Stimulated activated memory B cell treated with anti-CD40 and anti-IgM and Interleukin-4, amounts not matched to agents 10 μg/mL and 1 μg/mL and 100 μg/mL, for 72 hours (primary cell): ENCODE data around the gene SOX18.
"Not testable (repeated sequence)": the region's sequence is repeated elsewhere in the genome, so short reads cannot be mapped to it uniquely, and the experiment has no call there.

Experiments
- ATAC-seq: fragments of 150-1000 bp; cut with Tn5 transposase; 2 replicates; pipeline ENCODE4 v1.10.0; 2021
- H3K27ac Mint-ChIP-seq: one replicate; pipeline ENCODE4 v1.8.0; 2022; ENCODE audit warnings: mild to moderate bottlenecking, mixed read lengths
- H3K27me3 Mint-ChIP-seq: one replicate; pipeline ENCODE4 v1.8.0; 2022; ENCODE audit warnings: mixed read lengths
- H3K36me3 Mint-ChIP-seq: one replicate; pipeline ENCODE4 v1.8.0; 2022; ENCODE audit warnings: mixed read lengths
- H3K4me1 Mint-ChIP-seq: one replicate; pipeline ENCODE4 v1.8.0; 2022; ENCODE audit warnings: mixed read lengths
- H3K4me3 Mint-ChIP-seq: one replicate; pipeline ENCODE4 v1.8.0; 2022; ENCODE audit warnings: mild to moderate bottlenecking, moderate library complexity, mixed read lengths
- H3K9me3 Mint-ChIP-seq: one replicate; pipeline ENCODE4 v1.8.0; 2022; ENCODE audit warnings: mixed read lengths

The SOX18 gene

DNA sequence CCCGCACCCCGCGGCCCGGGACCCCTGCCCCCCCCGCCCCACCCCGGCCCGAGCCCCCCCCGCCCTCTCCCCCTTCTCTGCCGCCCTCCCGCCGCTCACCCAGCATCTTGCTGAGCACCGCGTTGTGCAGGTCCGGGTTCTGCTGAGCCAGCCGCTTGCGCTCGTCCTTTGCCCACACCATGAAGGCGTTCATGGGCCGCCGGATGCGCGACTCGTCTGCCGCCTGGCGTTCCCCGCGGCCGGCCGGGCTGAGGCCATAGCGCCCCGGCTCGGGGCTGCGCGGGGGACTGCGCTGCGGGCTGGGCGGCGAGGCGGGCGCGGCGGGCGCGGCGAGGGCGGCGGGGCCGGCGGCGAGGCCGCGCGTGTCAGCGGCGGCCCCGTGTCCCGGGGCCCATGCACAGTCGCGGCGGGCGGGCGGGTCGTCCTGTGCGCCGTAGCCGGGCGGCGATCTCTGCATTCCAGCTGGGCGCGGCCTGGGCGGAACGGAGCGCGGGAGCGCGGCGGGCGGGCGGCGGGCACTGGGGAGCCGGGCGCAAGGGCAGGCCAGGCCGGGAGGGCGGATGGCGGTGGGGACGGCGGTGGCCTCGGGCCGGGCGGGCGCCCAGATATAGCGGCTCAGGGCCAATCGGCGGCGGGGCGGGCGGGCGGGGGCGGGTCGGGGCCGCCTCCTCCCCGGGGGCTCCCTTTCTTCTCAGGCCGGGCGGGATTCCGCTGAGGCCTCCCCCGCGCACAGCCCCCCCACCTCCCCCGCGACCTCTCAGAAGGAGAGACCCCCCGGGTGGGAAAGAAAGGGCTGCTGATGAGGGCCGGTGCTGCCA is at the start of gene SOX18:
SOX18 (minus strand) TSS at position 580 of the 818 bp plus-strand sequence; CDS start at position 457, 123 bp downstream.
- H3K4me3 Mint-ChIP-seq = peak within 1 kb of the TSS; percentile 66
- H3K9me3 Mint-ChIP-seq = no peaks in the 10 kb centered on the region
- H3K27me3 Mint-ChIP-seq = peaks cover 83% of the 10 kb centered on the region
- ATAC-seq = peak; percentile 32
- peaks cover 14% of the 10 kb centered on the region for H3K4me1 Mint-ChIP-seq
- H3K27ac Mint-ChIP-seq = no peak within 1 kb of the TSS
- no peaks in the 10 kb centered on the region for H3K36me3 Mint-ChIP-seq

GRCh38 chr20:64098471-64099013 is 49.1 kb upstream of the SOX18 start:
- Mint-ChIP-seq H3K27me3 (no peaks in the 10 kb centered on the region), H3K36me3 (peaks cover 15% of the 10 kb centered on the region), H3K4me3 (no peak overlapping the region), H3K9me3 (peaks cover 6% of the 10 kb centered on the region), H3K4me1 (peaks cover 63% of the 10 kb centered on the region), H3K27ac (no peak overlapping the region)
- ATAC-seq = no peak

DNA sequence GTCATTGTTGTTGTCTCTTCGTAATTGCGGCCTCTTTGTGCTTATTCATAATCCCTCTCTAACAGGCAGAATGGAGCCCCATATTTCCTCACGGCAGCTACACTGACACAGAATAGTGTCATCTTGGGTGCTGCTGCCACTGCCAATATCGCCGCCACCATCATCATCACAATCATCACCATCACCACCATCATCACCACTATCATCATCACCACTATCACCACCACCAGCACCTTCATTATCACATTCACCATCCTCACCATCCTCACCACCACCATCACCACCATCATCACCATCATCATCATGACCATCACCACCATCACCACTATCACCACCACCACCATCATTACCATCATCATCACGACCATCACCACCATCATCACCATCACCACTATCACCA is 47.1 kb upstream of the SOX18 start:
- H3K36me3 Mint-ChIP-seq = peaks cover 15% of the 10 kb centered on the region
- no peak overlapping the region for H3K27ac Mint-ChIP-seq
- H3K4me1 Mint-ChIP-seq = peaks cover 66% of the 10 kb centered on the region
- no peaks in the 10 kb centered on the region for H3K27me3 Mint-ChIP-seq
- no peak overlapping the region for H3K4me3 Mint-ChIP-seq
- H3K9me3 Mint-ChIP-seq = peaks cover 6% of the 10 kb centered on the region
- ATAC-seq = no peak

GRCh38 chr20:64095927-64096326 is 46.5 kb upstream of the SOX18 start:
- Mint-ChIP-seq H3K4me3 (no peak overlapping the region), H3K9me3 (peaks cover 6% of the 10 kb centered on the region), H3K36me3 (peaks cover 15% of the 10 kb centered on the region), H3K27ac (peak overlapping the region; percentile 9), H3K4me1 (peaks cover 62% of the 10 kb centered on the region), H3K27me3 (no peaks in the 10 kb centered on the region)
- ATAC-seq = no peak

DNA sequence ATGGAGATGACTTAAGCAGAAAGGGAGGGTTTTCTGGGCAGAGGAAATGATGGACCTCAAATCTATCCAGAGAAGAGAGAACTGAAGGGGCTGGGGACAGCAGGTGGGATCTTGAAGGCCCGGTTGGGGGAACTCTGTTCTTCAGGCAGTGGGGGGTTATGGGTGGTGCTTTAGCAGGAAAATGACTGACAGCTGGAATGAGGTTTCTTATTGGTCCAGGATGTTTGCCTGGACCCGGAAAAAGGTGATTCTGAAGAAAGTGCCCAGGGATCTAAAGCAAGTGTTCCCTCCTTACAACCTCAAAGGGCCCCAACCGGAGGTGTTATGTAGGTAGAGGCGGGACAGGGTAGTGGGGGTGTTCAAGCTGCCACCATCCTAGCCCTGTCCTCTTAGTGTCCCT is 46.0 kb upstream of the SOX18 start:
- H3K27me3 Mint-ChIP-seq = no peaks in the 10 kb centered on the region
- ATAC-seq = no peak
- H3K36me3 Mint-ChIP-seq = peaks cover 15% of the 10 kb centered on the region
- H3K4me3 Mint-ChIP-seq = no peak overlapping the region
- H3K9me3 Mint-ChIP-seq = peaks cover 6% of the 10 kb centered on the region
- peak overlapping the region; percentile 9 for H3K27ac Mint-ChIP-seq
- H3K4me1 Mint-ChIP-seq = peaks cover 57% of the 10 kb centered on the region

DNA sequence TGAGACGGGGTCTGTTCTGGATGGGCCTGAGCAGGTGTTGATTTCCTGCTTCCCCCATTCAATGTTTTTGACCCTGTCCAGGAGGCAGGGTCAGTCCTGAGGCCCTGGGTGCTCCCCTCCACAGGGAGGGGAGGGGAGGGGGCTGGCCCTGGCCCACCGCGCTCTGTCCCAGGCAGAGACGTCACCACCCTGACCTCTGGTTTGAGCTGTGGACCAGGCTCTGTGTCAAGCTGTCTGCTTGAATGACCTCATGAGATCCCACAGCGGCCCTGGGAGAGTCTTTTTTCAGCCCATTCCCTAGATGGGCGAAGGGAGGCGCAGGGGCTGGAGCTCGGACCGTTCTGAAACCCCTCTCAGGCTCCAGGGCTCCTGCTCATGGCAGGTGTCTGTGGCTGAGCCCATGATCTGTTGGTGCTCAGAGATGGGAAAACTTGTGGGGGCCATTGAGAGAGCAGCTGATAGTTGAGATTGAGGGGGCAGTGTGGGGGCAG is 43.6 kb upstream of the SOX18 start:
- Mint-ChIP-seq H3K36me3 (peaks cover 11% of the 10 kb centered on the region), H3K4me3 (no peak overlapping the region), H3K27me3 (no peaks in the 10 kb centered on the region), H3K27ac (peak overlapping the region; percentile 72), H3K9me3 (peaks cover 6% of the 10 kb centered on the region), H3K4me1 (peaks cover 49% of the 10 kb centered on the region)
- no peak for ATAC-seq

- peaks cover 9% of the 10 kb centered on the region for H3K36me3 Mint-ChIP-seq
- H3K27ac Mint-ChIP-seq = no peak overlapping the region
- H3K9me3 Mint-ChIP-seq = peaks cover 9% of the 10 kb centered on the region
- H3K4me1 Mint-ChIP-seq = peaks cover 49% of the 10 kb centered on the region
- H3K27me3 Mint-ChIP-seq = no peaks in the 10 kb centered on the region
- H3K4me3 Mint-ChIP-seq = no peak overlapping the region
- peak; percentile 28 for ATAC-seq
Measured at GRCh38 chr20:64092258-64093012, 43.0 kb upstream of the SOX18 start.

DNA sequence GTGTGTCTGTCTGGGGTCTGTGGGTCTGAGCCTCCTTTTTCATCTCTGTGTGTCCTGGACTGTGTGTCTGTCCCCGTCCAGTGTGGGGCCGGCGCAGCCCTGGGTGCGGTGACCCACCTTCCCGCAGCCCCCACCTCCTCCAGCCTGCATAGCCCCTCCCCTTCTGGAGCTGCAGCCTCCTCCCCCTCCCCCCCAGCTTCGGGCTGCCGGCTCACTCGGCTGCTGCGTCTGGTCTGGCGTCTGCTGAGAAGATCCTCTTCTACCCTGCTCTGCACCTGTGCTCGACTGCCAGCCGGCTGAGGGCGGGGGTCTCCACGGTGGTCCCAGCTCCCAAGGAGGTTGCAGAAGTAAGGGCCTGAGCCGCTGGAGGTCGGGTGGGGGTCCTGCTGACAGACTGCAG is 42.3 kb upstream of the SOX18 start:
- Mint-ChIP-seq H3K4me1 (peaks cover 45% of the 10 kb centered on the region), H3K27ac (no peak overlapping the region), H3K27me3 (no peaks in the 10 kb centered on the region), H3K4me3 (no peak overlapping the region), H3K36me3 (peaks cover 6% of the 10 kb centered on the region), H3K9me3 (peaks cover 7% of the 10 kb centered on the region)
- peak; percentile 20 for ATAC-seq

GRCh38 chr20:64091340-64091739 is 41.9 kb upstream of the SOX18 start:
- no peak for ATAC-seq
- H3K27ac Mint-ChIP-seq = no peak overlapping the region
- no peak overlapping the region for H3K4me3 Mint-ChIP-seq
- H3K36me3 Mint-ChIP-seq = peaks cover 1% of the 10 kb centered on the region
- no peaks in the 10 kb centered on the region for H3K27me3 Mint-ChIP-seq
- H3K9me3 Mint-ChIP-seq = peaks cover 6% of the 10 kb centered on the region
- H3K4me1 Mint-ChIP-seq = peaks cover 40% of the 10 kb centered on the region

- Mint-ChIP-seq H3K4me1 (peaks cover 29% of the 10 kb centered on the region), H3K36me3 (no peaks in the 10 kb centered on the region), H3K27me3 (no peaks in the 10 kb centered on the region), H3K4me3 (no peak overlapping the region), H3K9me3 (peaks cover 6% of the 10 kb centered on the region), H3K27ac (no peak overlapping the region)
- no peak for ATAC-seq
Measured at GRCh38 chr20:64090165-64090564, 40.7 kb upstream of the SOX18 start.

- not testable (repeated sequence) for H3K36me3 Mint-ChIP-seq, H3K9me3 Mint-ChIP-seq
Measured at GRCh38 chr20:64088586-64088985, 39.1 kb upstream of the SOX18 start.

GRCh38 chr20:64087226-64087825 is 37.9 kb upstream of the SOX18 start:
- ATAC-seq, H3K9me3 Mint-ChIP-seq, H3K27ac Mint-ChIP-seq, H3K36me3 Mint-ChIP-seq, H3K4me3 Mint-ChIP-seq: not testable (repeated sequence)
- Mint-ChIP-seq H3K4me1 (peaks cover 36% of the 10 kb centered on the region), H3K27me3 (peaks cover 10% of the 10 kb centered on the region)

More at GRCh38 chr20:64088586-64088985, 39.1 kb upstream of the SOX18 start:
- peaks cover 36% of the 10 kb centered on the region for H3K4me1 Mint-ChIP-seq
- not testable (repeated sequence) for ATAC-seq, H3K27ac Mint-ChIP-seq, H3K4me3 Mint-ChIP-seq
- peaks cover 10% of the 10 kb centered on the region for H3K27me3 Mint-ChIP-seq

DNA sequence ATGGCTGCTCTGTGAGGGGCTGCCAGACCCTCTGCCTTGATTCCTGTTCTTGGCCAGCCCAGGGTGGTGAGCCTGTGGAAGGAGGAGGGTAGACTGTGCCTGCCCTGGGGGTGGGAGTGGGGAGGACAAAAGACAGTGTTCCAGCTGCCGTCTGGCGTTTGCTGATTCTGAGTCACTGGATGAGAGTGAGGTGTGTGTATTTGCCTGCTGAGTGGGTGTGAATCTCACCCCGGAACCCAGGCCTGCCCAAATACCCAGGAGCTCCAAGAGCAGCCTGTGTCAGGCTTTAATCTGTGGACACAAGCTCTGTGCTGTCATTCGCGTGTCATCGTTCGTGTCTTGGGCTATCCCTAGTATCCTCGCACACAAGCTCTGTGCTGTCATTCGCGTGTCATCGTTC is 37.4 kb upstream of the SOX18 start:
- no peaks in the 10 kb centered on the region for H3K36me3 Mint-ChIP-seq
- peaks cover 36% of the 10 kb centered on the region for H3K4me1 Mint-ChIP-seq
- no peak overlapping the region for H3K4me3 Mint-ChIP-seq
- peaks cover 6% of the 10 kb centered on the region for H3K9me3 Mint-ChIP-seq
- ATAC-seq = no peak
- no peak overlapping the region for H3K27ac Mint-ChIP-seq
- peaks cover 10% of the 10 kb centered on the region for H3K27me3 Mint-ChIP-seq

DNA sequence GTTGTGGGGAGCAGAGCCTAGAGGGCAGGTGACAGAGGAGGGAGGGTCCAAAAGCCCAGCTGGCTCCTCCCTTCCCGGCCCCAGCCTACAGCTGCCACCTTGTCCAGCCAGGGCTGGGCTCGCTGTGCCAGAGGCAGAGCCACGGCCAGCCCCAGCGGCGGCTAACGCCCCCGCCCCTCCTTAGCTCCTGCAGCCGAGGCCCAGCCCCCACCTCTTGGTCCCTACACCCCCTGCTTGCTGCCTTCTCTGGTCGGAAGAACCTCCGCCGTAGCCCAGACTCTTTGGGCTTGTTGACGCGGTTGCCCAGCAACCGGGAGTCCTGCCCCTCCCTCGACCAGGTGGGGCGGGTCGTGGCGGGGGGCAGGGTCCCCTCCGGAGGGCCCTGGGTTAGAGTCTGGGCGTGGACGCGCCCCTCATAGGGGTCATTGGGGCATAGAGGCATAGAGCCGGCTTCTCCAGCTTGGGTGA is 35.3 kb upstream of the SOX18 start:
- Mint-ChIP-seq H3K27me3 (peaks cover 10% of the 10 kb centered on the region), H3K4me1 (peaks cover 42% of the 10 kb centered on the region), H3K4me3 (peak overlapping the region; percentile 87), H3K36me3 (no peaks in the 10 kb centered on the region), H3K27ac (peak overlapping the region; percentile 55), H3K9me3 (peaks cover 6% of the 10 kb centered on the region)
- ATAC-seq = no peak
